ENCODE results near the gene ADAM33. TPM values are rescaled to one million over a fixed set of nuclear protein-coding genes. Genes with fewer than 3 reads are reported as not detected.

ADAM33 gene
- total RNA-seq, 1 experiment from 2014 or later = not detected

DNA sequence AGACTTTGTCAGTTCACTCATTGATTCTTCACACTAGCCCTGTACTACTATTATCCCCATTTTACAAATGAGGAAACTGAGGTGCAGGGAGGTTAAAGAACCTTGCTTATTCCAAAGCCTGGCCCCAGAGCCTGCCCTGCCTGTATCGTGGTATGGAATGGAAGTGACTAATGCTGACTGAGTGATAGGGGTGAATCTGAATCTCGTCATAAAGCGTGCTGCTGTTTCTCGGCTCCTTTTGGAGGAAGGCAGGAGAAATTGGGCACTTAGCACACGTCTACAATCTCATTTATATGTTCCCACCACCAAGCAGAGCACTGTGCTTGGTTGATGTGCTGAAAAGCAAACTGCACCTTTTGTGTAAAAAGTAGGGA, 35.8 kb downstream of the ADAM33 start:
- ChIA-PET CTCF (no interaction called here), POLR2A (ENCODE audit: low non-redundant PET) (no interaction called here)
- no TSS peak for BruUV-seq (replicated peaks)
- no peak for TF ChIP-seq EZH2 (IDR thresholded peaks at IDR 0.05; ENCODE audit: borderline replicate concordance, low read depth, low read length, poor library complexity, severe bottlenecking)
- TF ChIP-seq, protein P1, sequence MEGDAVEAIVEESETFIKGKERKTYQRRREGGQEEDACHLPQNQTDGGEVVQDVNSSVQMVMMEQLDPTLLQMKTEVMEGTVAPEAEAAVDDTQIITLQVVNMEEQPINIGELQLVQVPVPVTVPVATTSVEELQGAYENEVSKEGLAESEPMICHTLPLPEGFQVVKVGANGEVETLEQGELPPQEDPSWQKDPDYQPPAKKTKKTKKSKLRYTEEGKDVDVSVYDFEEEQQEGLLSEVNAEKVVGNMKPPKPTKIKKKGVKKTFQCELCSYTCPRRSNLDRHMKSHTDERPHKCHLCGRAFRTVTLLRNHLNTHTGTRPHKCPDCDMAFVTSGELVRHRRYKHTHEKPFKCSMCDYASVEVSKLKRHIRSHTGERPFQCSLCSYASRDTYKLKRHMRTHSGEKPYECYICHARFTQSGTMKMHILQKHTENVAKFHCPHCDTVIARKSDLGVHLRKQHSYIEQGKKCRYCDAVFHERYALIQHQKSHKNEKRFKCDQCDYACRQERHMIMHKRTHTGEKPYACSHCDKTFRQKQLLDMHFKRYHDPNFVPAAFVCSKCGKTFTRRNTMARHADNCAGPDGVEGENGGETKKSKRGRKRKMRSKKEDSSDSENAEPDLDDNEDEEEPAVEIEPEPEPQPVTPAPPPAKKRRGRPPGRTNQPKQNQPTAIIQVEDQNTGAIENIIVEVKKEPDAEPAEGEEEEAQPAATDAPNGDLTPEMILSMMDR (conservative IDR thresholded peaks at IDR 0.05; ENCODE audit: low read depth, low read length) = no peak
- DNase-seq (ENCODE audit: low spot score) = no peak
- Histone ChIP-seq H3K9me3 (ENCODE audit: low read depth, low read length, poor library complexity, severe bottlenecking) (no peaks in the 10 kb centered on the region), H3K27me3 (replicated peaks; ENCODE audit: insufficient read depth, low read depth, low read length, poor library complexity) (no peaks in the 10 kb centered on the region), H3K27ac (ENCODE audit: low read depth, low read length, poor library complexity, severe bottlenecking) (no peak overlapping the region), H3K4me3 (ENCODE audit: low read depth, low read length, poor library complexity, severe bottlenecking) (no peak overlapping the region), H3K4me1 (ENCODE audit: insufficient read depth, low read length, poor library complexity, severe bottlenecking) (no peaks in the 10 kb centered on the region), H3K36me3 (ENCODE audit: insufficient read depth, low read length, poor library complexity, severe bottlenecking) (no peaks in the 10 kb centered on the region)
- intact Hi-C loops (cut with micrococcal nuclease; ENCODE audit: unreplicated experiment) = no loop called here

DNA sequence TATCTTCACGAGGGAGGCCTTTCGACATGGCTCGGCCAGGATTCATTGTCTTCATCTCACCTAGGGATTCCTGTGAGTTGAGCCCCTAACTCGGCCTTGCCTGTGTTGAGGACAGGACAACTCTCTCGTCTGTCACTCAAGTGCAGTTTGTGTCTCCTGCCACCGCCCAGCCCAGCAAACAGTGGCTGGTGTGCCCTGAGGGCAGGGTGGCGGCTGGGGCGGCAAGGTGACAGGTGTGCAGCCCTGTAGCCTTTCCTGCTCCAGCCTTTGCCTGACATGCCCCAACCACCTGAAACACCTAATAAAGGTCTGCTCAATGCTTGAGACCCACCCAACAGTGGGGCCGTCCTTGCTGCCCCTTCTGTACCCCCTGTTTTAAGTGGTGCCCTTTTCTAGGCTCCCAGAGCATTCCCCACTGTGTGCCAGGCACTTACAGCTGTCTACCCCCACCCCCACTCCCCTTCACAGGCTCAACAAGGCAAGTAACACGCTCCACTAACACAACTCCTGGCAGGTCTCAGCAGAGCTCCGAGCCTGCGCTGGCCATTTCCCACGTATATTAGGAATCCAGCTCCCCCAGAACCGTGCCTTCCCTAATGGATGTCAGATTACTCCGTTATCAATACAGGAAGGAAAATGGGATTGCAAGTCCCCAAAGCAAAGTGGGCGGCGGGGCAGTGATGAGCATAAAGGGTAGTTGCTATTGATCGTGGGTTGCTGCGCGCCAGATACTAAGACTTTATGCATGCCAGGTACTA, 36.3 kb downstream of the ADAM33 start:
- no TSS peak for BruUV-seq (replicated peaks)

DNA sequence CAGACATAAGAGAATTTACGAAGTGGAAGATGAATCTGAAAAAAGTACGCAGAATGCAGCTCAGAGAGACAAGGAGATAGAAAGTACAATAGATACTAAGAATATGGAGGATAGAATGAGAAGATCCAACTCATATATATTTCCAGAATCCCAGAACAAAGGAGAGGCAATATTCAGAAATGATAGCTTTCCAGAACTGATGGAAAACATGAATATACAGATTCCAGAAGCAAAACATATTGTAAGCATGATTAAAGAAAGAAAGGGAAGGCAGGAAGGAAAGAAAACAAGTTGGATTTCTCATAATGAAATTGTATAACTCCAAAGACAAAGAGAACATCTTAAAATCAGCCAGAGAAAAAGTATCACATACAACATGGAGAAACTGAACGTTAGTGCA, 41.6 kb downstream of the ADAM33 start:
- no peak overlapping the region for H3K27ac ChIP-seq (ENCODE audit: low read depth, low read length, poor library complexity, severe bottlenecking)
- TF ChIP-seq, protein P1 (conservative IDR thresholded peaks at IDR 0.05; ENCODE audit: low read depth, low read length) = no peak
- no peak for TF ChIP-seq EZH2 (IDR thresholded peaks at IDR 0.05; ENCODE audit: borderline replicate concordance, low read depth, low read length, poor library complexity, severe bottlenecking)
- POLR2A ChIA-PET (ENCODE audit: low non-redundant PET) = no interaction called here
- no peaks in the 10 kb centered on the region for H3K9me3 ChIP-seq (ENCODE audit: low read depth, low read length, poor library complexity, severe bottlenecking)
- H3K4me3 ChIP-seq (ENCODE audit: low read depth, low read length, poor library complexity, severe bottlenecking) = no peak overlapping the region
- no peaks in the 10 kb centered on the region for H3K36me3 ChIP-seq (ENCODE audit: insufficient read depth, low read length, poor library complexity, severe bottlenecking)
- H3K4me1 ChIP-seq (ENCODE audit: insufficient read depth, low read length, poor library complexity, severe bottlenecking) = no peaks in the 10 kb centered on the region
- intact Hi-C loops (cut with micrococcal nuclease; ENCODE audit: unreplicated experiment) = no loop called here
- no peak for DNase-seq (ENCODE audit: low spot score)
- BruUV-seq (replicated peaks) = no TSS peak
- CTCF ChIA-PET = no interaction called here
- H3K27me3 ChIP-seq (replicated peaks; ENCODE audit: insufficient read depth, low read depth, low read length, poor library complexity) = no peaks in the 10 kb centered on the region

More for the DNA sequence above, 36.3 kb downstream of the ADAM33 start:
- Histone ChIP-seq H3K27ac (ENCODE audit: low read depth, low read length, poor library complexity, severe bottlenecking) (no peak overlapping the region), H3K36me3 (ENCODE audit: insufficient read depth, low read length, poor library complexity, severe bottlenecking) (no peaks in the 10 kb centered on the region), H3K4me1 (ENCODE audit: insufficient read depth, low read length, poor library complexity, severe bottlenecking) (no peaks in the 10 kb centered on the region), H3K4me3 (ENCODE audit: low read depth, low read length, poor library complexity, severe bottlenecking) (no peak overlapping the region), H3K9me3 (ENCODE audit: low read depth, low read length, poor library complexity, severe bottlenecking) (no peaks in the 10 kb centered on the region), H3K27me3 (replicated peaks; ENCODE audit: insufficient read depth, low read depth, low read length, poor library complexity) (no peaks in the 10 kb centered on the region)
- TF ChIP-seq EZH2 (IDR thresholded peaks at IDR 0.05; ENCODE audit: borderline replicate concordance, low read depth, low read length, poor library complexity, severe bottlenecking) = no peak
- TF ChIP-seq, protein P1 (conservative IDR thresholded peaks at IDR 0.05; ENCODE audit: low read depth, low read length) = no peak
- CTCF ChIA-PET = no interaction called here
- no peak for DNase-seq (ENCODE audit: low spot score)
- POLR2A ChIA-PET (ENCODE audit: low non-redundant PET) = no interaction called here
- intact Hi-C loops (cut with micrococcal nuclease; ENCODE audit: unreplicated experiment) = no loop called here

All from A673 (cell line).